Activated T-cell treated with anti-CD3 and anti-CD28 coated beads, Interleukin-2, amount 50 U/mL, for 1 hour (primary cell): Measurements from ENCODE around the gene STAT4.

Source experiments
- DNase-seq: peaks from one replicate; pipeline ENCODE4 v3.0.0-alpha.2; 2020

The STAT4 gene

GRCh38 chr2:190988910-190989309 lies 161.9 kb downstream of the STAT4 start:
- DNase-seq, result no peak

- DNase-seq, result no peak
Measured at GRCh38 chr2:190987938-190988337, 162.9 kb downstream of the STAT4 start.

- DNase-seq, result no peak
Measured at GRCh38 chr2:190987116-190987515, 163.7 kb downstream of the STAT4 start.

GRCh38 chr2:190986221-190986953 lies 164.4 kb downstream of the STAT4 start:
- no peak for DNase-seq

- DNase-seq, result no peak
Measured at GRCh38 chr2:190984595-190984994, 166.2 kb downstream of the STAT4 start.

- no peak for DNase-seq
Measured at GRCh38 chr2:190982262-190983034, 168.3 kb downstream of the STAT4 start.

- no peak for DNase-seq
Measured at GRCh38 chr2:190981733-190982132, 169.1 kb downstream of the STAT4 start.

GRCh38 chr2:190981333-190981732 lies 169.5 kb downstream of the STAT4 start:
- no peak for DNase-seq

GRCh38 chr2:190980630-190981209 lies 170.1 kb downstream of the STAT4 start:
- DNase-seq, result no peak

GRCh38 chr2:190979906-190980629 lies 170.7 kb downstream of the STAT4 start:
- DNase-seq, result no peak
